NOMO-1 treated with DMSO at 0.1 percent for 48 hours (cell line): ENCODE results near the gene VEGFA.

ENCODE experiments used
- DNase-seq: peaks from one replicate; lab custom pipeline; 2025; ENCODE audit not compliant: unreplicated experiment; lab: John Stamatoyannopoulos, UW

The VEGFA gene

DNA sequence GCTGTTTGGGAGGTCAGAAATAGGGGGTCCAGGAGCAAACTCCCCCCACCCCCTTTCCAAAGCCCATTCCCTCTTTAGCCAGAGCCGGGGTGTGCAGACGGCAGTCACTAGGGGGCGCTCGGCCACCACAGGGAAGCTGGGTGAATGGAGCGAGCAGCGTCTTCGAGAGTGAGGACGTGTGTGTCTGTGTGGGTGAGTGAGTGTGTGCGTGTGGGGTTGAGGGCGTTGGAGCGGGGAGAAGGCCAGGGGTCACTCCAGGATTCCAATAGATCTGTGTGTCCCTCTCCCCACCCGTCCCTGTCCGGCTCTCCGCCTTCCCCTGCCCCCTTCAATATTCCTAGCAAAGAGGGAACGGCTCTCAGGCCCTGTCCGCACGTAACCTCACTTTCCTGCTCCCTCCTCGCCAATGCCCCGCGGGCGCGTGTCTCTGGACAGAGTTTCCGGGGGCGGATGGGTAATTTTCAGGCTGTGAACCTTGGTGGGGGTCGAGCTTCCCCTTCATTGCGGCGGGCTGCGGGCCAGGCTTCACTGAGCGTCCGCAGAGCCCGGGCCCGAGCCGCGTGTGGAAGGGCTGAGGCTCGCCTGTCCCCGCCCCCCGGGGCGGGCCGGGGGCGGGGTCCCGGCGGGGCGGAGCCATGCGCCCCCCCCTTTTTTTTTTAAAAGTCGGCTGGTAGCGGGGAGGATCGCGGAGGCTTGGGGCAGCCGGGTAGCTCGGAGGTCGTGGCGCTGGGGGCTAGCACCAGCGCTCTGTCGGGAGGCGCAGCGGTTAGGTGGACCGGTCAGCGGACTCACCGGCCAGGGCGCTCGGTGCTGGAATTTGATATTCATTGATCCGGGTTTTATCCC lies at the start of gene VEGFA:
VEGFA (plus strand) TSS at position 686 of the 846 bp plus-strand sequence.
- peak; percentile 84 for DNase-seq

- DNase-seq: no peak
Observed at GRCh38 chr6:43720999-43721398, 49.0 kb upstream of the VEGFA start.

- no peak for DNase-seq
Observed at GRCh38 chr6:43722920-43723545, 47.0 kb upstream of the VEGFA start.

DNA sequence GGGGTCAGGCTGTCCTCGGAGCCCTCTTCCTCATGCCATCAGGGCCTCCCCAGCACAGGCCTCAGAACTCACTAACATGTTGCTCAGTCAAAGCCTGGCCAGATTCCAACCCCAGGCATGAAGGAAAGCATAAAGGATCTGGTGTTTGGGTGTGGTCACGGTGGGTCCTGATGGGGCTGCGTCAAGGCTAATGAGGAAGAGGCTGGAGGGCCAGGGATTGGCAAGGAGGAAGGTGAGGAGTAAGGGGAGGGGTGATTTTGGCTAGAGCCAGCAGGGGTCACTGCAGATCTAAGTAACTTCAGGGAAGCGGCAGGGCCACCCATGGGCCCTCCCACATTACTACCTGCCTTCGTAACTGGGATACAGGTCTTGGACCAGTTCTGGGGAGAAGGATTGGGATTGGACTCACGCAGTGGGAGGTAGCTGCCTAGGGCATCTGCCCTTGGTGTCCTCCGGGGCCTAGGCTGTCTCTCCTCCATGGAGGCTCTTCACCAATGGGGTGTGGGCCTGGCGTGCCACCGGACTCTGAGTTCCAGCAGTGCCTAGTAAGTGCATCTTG lies 46.2 kb upstream of the VEGFA start:
- peak; percentile 75 for DNase-seq

- no peak for DNase-seq
Observed at GRCh38 chr6:43724354-43724753, 45.7 kb upstream of the VEGFA start.

DNA sequence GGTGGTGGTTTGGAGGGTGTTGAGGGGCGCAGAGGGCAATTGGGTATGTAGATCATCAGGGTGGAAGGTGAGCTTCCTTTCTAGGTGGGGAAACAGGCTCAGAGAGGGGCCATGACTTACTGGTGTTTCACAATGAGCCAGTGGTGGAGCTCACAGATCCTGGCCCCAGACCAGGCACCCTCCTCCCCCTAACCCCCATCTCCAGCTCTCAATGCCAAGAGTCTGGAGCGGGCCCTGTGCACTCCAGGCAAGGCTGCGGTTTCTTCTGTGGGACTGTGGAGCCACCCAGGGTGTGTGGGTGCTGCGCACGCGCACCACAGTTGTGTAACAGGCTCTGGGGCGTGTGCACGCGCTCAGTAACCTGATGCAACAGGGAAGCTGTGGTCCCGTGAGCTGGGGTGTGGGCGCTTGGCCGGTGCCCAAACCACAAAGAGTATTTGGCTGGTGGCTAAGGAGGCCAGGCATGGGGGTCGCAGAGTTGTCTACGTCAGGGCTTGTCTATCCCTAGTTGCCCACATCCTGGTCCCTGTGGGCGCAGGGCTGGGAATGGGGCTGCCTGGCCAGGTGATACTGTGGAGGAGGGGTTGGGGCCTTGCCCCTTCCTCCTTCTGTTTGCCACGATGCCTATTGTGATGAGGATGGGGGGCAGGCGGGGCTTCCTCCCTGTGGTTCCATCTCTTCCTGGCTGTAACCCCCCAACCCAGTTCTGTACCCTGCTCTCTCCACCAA lies 44.9 kb upstream of the VEGFA start:
- DNase-seq: peak; percentile 92

GRCh38 chr6:43725643-43726580 lies 44.1 kb upstream of the VEGFA start:
- no peak for DNase-seq

- DNase-seq: no peak
Observed at GRCh38 chr6:43727634-43728033, 42.4 kb upstream of the VEGFA start.

GRCh38 chr6:43728586-43728985 lies 41.4 kb upstream of the VEGFA start:
- no peak for DNase-seq

DNA sequence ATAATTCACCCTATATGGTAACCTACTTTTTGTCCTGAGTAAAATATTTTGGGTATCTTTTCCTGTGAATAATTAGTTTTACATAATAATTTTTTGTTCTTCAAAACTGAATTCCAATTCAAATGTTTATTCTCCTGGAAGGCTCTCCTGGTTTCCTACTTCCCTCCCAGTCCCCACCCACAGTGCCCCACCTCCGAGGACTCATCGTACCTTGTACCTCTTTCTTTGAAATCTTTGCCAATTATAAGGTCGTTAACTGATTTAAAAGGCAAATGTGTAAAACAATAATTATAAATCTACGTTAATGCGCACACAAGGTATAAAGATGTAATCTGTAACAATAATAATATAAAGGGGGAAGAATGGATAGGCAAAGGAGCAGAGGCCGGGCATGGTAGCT lies 40.5 kb upstream of the VEGFA start:
- no peak for DNase-seq

DNA sequence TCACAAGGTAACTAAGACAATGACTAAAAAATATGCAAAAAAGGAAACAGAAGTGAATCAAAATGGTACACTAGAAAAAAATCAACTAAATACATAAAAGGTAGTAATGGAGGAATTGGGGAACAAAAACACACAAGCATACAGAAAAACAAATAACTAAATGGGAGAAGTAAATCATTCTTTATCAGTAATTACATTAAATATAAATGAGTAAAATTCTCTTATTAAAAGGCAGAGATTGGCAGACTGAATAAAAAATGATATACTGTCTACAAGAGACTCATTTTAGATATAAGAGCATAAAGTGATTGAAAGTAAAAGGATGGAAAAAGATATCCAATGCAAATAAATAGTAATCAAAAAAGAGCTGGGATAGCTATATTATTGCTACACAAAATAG lies 39.4 kb upstream of the VEGFA start:
- no peak for DNase-seq

- peak; percentile 15 for DNase-seq
Observed at GRCh38 chr6:43733471-43734293, 36.3 kb upstream of the VEGFA start.

GRCh38 chr6:43734294-43734665 lies 35.7 kb upstream of the VEGFA start:
- no peak for DNase-seq

GRCh38 chr6:43735642-43736199 lies 34.3 kb upstream of the VEGFA start:
- DNase-seq: no peak

DNA sequence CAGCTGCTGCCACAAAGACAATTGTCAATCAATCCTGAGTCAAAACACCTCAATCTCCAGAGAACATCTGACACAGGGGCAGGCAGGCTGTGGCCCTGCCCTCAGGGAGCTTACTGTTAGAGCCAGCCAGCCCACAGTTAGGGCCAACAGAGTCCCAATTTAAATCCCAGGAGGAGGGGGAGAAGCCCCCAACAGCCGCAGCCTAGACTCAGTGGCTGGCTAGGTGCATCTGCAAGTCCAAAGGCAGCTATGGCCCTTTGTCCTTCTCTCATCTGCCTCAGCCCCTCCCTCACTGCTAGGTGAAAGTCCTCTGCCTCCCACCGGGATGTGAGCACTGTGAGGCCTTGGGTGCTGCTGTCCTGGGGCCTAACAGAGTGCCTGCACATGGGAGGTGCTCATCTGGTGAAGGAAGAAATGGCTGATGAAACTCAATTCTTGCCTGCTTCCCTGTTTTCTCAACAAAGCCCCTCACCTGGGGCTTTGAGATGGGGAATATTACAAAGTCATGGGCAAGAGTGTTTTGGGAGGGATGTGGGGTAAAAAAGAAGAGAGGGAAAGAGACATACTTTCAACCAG lies 33.7 kb upstream of the VEGFA start:
- no peak for DNase-seq

DNA sequence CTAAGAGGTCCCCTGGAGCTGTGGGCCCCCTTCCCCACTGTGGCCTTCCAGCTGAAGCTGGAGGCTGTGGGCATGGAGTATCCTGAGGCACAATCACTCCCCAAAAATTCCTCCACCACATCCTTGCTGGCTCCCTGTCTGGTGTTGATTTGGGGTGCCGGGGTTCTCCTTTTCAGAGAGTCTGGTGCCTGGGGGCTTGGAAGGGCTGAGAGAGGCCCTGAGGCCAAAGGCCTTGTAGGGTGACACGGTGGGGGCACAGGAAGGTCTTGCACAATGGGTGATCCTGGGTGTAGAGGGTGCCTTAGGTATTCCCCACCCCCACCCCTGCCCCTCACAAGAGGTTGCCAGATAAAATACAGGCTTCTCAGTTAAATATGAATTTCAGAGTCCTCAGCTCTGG lies 33.2 kb upstream of the VEGFA start:
- DNase-seq: no peak

GRCh38 chr6:43737272-43738081 lies 32.5 kb upstream of the VEGFA start:
- DNase-seq: no peak

DNA sequence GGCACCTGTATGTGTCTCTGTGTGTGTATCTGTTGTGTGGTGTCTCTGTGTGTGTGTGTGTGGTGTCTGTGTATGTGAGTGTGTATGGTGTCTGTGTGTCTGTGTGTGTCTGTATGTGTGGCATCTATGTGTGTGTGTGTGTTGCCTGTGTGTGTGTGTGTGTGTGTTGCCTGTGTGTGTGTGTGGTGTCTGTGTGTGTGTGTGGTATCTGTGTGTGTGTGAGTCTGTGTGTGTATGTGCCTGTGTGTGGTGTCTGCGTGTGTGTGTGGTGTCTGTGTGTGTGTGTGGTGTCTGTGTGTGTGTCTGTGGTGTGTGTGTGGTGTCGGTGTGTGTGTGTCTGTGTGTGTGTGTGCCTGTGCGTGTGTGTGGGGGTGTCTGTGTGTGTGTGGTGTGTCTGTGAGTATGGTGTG lies 31.7 kb upstream of the VEGFA start:
- no peak for DNase-seq
